Activated T-cell treated with anti-CD3 and anti-CD28 coated beads, Interleukin-2, amount 50 U/mL, for 24 hours (primary cell): ENCODE measurements around the gene RRM2.

ENCODE experiments used
- DNase-seq: peaks from one replicate; pipeline ENCODE4 v3.0.0-alpha.2; 2020
- H3K27ac Mint-ChIP-seq: 2 replicates; pipeline ENCODE4 v1.8.0; 2020; ENCODE audit warnings: mild to moderate bottlenecking, mixed read lengths
- H3K27me3 Mint-ChIP-seq: 2 replicates; pipeline ENCODE4 v1.8.0; 2020; ENCODE audit warnings: mixed read lengths
- H3K36me3 Mint-ChIP-seq: 2 replicates; pipeline ENCODE4 v1.8.0; 2020; ENCODE audit warnings: low read depth, mixed read lengths
- H3K4me1 Mint-ChIP-seq: 2 replicates; pipeline ENCODE4 v1.8.0; 2020; ENCODE audit warnings: low read depth, mixed read lengths
- H3K4me3 Mint-ChIP-seq: 2 replicates; pipeline ENCODE4 v1.8.0; 2020; ENCODE audit warnings: mild to moderate bottlenecking, moderate library complexity, mixed read lengths
- H3K9me3 Mint-ChIP-seq: 2 replicates; pipeline ENCODE4 v1.8.0; 2020; ENCODE audit warnings: mixed read lengths

The RRM2 gene

DNA sequence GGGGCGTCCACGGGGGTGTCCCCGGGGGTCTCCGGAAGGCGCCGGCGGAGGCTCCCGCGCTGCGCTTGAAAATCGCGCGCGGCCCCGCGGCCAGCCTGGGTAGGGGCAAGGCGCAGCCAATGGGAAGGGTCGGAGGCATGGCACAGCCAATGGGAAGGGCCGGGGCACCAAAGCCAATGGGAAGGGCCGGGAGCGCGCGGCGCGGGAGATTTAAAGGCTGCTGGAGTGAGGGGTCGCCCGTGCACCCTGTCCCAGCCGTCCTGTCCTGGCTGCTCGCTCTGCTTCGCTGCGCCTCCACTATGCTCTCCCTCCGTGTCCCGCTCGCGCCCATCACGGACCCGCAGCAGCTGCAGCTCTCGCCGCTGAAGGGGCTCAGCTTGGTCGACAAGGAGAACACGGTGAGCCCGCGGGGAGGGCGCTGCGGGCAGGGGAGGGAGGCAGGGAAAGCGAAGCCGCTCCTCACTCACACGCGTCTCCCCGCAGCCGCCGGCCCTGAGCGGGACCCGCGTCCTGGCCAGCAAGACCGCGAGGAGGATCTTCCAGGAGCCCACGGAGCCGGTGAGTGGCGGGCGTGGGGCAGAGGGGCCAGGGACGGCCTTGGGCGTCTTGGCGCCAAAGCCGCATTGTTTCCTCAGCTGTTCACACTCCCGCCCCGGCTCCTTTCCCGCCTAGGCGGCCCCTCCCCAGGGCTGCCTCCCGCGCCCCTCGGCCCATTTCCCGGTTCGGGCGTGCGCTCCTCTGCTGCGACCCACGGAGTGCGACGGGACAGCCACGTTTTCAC lies at the start of gene RRM2:
RRM2 (plus strand) TSS at position 240 of the 781 bp plus-strand sequence; CDS start at position 300, 60 bp downstream.
- H3K9me3 Mint-ChIP-seq = no peaks in the 10 kb centered on the region
- H3K4me1 Mint-ChIP-seq = peaks cover 48% of the 10 kb centered on the region
- peak within 1 kb of the TSS; percentile 93 for H3K4me3 Mint-ChIP-seq
- DNase-seq = peak; percentile 91
- no peaks in the 10 kb centered on the region for H3K27me3 Mint-ChIP-seq
- peak within 1 kb of the TSS; percentile 97 for H3K27ac Mint-ChIP-seq
- peaks cover 67% of the 10 kb centered on the region for H3K36me3 Mint-ChIP-seq

DNA sequence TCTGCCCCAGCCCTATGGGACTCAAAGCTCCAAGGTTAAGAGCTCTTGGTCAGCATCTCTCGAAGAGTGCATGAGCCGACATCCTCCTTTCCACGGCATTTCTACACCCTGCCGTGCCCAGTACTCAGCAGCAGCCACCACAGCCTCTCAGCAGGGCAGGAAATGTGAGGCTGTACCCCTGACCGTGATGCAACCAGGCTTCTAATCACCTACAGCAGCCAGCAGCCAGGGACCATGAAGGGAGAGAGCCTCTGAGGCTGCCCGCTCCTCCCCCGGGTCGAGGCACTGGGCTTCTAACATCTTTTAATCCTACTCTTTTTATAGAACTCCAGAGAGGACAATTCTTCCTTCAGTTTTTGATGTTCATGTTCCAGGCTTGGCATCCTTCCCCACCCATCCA lies 48.8 kb upstream of the RRM2 start:
- Mint-ChIP-seq H3K9me3 (no peaks in the 10 kb centered on the region), H3K36me3 (no peaks in the 10 kb centered on the region), H3K4me1 (peaks cover 3% of the 10 kb centered on the region), H3K27me3 (peaks cover 53% of the 10 kb centered on the region), H3K27ac (no peak overlapping the region), H3K4me3 (no peak overlapping the region)
- DNase-seq = no peak

DNA sequence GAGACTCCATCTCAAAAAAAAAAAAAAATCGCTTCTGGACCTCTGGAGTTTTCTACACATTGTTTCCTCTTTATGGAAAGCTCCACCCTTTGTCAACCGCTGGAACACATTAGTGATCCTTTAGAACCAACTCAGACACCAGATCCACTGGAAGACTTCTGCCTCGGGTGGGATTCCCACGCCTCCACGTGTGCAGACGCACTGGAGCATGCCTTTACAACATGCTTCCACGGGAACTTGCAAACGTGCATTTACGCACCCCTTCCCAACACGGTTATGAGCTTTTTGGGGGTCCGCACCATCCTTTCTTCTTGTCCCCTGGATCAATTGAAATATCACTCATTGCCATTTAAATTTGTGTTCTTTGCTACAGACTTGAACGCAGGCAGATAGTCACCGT lies 47.4 kb upstream of the RRM2 start:
- H3K4me1 Mint-ChIP-seq = peaks cover 6% of the 10 kb centered on the region
- DNase-seq = no peak
- H3K36me3 Mint-ChIP-seq = no peaks in the 10 kb centered on the region
- no peak overlapping the region for H3K4me3 Mint-ChIP-seq
- peaks cover 60% of the 10 kb centered on the region for H3K27me3 Mint-ChIP-seq
- no peak overlapping the region for H3K27ac Mint-ChIP-seq
- no peaks in the 10 kb centered on the region for H3K9me3 Mint-ChIP-seq

DNA sequence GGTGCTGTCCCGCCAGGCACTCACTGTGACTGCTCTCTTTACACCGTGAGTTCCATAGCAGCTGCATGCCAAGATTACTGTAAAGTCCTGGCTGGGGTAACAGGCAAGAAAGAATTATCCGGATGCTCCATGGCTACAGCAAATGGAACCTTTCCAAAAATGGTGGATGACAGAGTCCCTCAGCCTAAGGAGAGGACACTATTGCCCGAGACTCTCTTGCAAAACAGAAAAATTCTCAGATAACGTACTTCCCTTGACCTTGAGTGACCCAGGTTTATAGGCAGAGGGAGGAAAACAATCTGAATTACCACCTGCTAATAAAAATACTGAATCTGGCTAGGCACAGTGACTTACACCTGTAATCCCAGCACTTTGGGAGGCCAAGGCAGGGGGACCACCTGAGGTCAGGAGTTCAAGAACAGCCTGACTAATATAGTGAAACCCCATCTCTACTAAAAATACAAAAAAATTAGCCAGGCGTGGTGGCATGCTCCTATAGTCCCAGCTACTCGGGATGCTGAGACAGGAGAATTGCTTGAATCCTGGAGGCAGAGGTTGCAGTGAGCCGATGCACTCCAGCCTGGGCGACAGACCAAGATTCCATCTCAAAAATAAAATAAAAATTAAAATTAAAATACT lies 46.8 kb upstream of the RRM2 start:
- DNase-seq = no peak
- Mint-ChIP-seq H3K36me3 (no peaks in the 10 kb centered on the region), H3K9me3 (no peaks in the 10 kb centered on the region), H3K27me3 (peaks cover 62% of the 10 kb centered on the region), H3K4me1 (peaks cover 7% of the 10 kb centered on the region), H3K27ac (no peak overlapping the region), H3K4me3 (no peak overlapping the region)

DNA sequence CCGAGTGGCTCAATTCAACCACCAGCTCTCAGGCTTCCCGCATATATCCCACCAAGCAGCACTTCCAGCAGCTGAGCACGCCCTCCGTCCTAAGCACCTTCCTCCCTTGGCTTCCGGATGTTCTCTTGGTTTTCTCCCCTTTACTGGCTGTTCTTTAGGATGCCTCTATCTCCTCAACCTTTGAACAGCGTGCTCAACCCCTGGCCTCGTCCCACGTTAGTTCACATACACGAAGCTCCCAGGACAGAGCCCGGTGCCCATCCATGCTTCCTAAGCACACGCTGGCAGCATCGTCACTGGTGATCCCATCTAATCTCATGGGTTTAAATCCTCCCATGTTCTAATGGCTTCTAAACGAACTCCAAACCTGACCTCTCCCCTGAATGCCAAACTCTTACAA lies 46.0 kb upstream of the RRM2 start:
- Mint-ChIP-seq H3K4me1 (peaks cover 14% of the 10 kb centered on the region), H3K27ac (no peak overlapping the region), H3K27me3 (peaks cover 71% of the 10 kb centered on the region), H3K36me3 (no peaks in the 10 kb centered on the region), H3K4me3 (no peak overlapping the region), H3K9me3 (no peaks in the 10 kb centered on the region)
- DNase-seq = no peak

DNA sequence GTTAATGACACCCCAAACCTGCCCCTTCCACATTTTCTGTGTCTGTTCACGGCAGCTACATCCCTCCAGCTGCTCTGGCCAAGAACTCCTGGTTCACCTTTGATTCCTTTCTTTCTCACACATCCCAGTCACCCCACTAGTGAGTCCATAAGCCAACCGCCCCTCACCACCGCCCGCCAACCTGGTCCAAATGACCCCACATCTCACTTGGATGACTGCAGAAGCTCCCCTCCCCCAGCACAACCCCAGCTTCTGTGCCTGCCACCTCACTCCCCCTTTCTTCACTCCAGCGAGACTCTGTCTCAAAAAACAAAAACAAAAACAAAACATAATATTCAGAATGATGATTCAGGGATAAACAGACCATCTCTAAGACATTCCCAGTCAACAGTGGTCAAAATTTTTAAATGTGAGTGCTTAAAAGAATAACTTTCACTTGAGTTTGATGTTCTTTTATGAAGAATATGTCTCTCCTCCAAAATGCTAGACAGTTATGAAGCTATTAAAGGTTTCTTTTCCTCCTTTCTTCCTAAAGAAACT lies 45.5 kb upstream of the RRM2 start:
- DNase-seq = no peak
- H3K36me3 Mint-ChIP-seq = no peaks in the 10 kb centered on the region
- no peak overlapping the region for H3K27ac Mint-ChIP-seq
- peaks cover 14% of the 10 kb centered on the region for H3K4me1 Mint-ChIP-seq
- no peaks in the 10 kb centered on the region for H3K9me3 Mint-ChIP-seq
- H3K27me3 Mint-ChIP-seq = peaks cover 74% of the 10 kb centered on the region
- no peak overlapping the region for H3K4me3 Mint-ChIP-seq

DNA sequence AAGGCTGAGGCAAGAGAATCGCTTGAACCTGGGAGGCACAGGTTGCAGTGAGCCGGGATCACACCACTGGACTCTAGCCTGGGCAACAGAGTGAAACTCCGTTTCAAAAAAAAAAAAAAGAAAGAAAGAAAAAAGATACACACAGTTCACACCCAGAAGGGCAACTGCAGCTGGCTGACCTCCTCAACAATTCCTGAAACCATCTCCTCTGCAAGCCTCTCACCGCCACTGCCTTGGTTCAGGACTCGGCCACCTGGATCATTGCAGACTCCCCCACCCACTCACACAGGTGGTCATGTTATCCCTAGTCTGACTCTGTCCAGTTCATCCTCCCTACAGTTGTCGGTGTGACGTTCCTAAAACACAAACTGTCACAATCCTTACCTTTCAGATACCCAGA lies 44.5 kb upstream of the RRM2 start:
- no peak overlapping the region for H3K4me3 Mint-ChIP-seq
- H3K36me3 Mint-ChIP-seq = no peaks in the 10 kb centered on the region
- DNase-seq = no peak
- peaks cover 78% of the 10 kb centered on the region for H3K27me3 Mint-ChIP-seq
- H3K27ac Mint-ChIP-seq = no peak overlapping the region
- H3K9me3 Mint-ChIP-seq = no peaks in the 10 kb centered on the region
- peaks cover 10% of the 10 kb centered on the region for H3K4me1 Mint-ChIP-seq

DNA sequence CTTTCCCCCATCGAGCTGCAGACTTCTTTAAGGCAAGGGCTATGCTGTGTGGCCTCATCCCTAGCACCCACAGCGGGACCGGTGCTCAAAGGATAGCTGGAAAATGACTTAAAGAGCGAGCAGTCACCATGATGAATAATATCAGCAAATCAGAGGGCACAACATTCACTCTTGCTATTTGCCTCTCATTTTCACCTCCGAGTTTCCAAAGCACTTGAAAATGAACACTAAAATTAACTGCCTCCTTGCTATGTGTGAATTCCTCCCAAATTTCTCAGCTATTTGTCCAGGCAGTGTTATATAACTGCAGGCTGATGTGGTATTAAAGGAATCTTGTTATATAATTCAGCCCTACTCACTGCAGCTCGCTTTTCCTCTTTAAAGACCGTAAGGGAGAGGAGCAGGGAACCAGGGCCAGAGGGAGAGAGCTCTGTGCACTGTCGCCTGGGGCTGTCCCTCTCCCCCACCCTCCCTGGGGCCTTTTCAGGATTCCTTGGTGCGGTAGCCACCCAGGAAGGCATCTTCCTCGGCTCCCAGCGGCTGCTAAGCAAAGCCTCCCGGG lies 43.8 kb upstream of the RRM2 start:
- Mint-ChIP-seq H3K27me3 (peaks cover 80% of the 10 kb centered on the region), H3K36me3 (no peaks in the 10 kb centered on the region), H3K27ac (no peak overlapping the region), H3K4me1 (peaks cover 14% of the 10 kb centered on the region), H3K9me3 (no peaks in the 10 kb centered on the region), H3K4me3 (peak overlapping the region; percentile 68)
- no peak for DNase-seq

DNA sequence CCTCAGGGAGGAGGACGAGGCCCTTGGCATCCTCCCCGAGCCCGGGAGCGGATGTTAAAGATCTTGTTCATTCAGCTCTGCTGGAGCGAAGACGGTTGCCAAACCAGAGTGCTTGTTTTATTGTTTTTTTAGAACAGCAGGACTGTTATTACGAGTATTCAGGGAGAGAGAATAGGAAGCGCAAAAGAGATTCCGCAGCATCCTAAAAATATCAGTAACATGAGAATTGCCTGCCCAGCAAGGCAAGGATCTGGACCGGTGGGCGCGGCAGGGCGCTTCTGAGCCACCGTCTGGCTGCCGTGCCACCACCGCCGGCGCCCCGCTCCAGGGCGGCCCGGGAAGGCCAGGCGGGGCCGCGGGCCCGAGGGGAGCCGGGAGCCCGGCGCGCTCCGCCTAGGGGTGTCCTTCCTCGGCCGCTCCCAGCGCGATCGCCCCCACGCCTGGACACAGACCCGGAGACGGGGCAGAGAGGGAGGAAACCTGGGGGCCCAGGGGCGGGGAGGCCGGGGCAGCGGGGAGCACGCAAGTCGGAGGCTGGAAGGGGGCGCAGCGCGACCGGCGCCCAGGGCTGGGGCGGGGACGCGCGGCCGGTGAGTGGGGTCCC lies 43.2 kb upstream of the RRM2 start:
- no peak overlapping the region for H3K27ac Mint-ChIP-seq

DNA sequence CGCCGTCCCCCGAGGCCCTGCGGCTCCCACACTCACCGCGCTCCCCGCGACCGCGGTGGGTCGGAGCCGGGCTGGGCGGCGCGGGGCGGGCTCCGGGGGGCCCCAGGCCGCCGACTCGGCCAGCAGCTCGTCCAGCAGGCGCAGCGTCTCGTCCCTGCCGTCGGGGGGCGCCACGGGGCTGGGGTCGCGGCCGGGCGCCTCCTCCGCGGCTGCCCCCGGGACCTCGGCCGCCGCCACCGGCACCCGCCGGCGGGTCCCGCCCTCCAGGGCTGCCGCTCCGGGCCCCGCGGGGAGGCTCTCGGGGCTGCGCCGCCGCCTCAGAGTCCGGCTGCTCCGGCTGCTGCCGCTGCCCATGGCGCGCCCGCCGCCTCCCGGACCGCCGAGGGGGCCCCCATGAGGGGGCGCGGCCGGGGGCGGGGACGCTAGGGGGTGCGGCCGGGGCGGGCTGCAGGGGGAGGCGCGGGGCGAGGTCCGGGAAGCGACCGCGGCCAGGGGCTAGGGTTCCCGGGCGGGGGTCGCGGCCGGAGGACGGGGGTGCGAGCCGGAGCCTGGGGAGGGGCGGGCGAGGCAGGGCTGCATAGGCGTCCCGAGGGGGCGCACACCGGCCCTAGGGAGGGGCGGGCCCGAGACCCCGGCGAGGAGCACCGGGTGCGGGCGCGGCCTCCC lies 42.5 kb upstream of the RRM2 start, which contains the start of gene CYS1:
CYS1 (minus strand) TSS at position 542 of the 666 bp plus-strand sequence; CDS start at position 354, 188 bp downstream.
- peak within 1 kb of the TSS; percentile 68 for H3K4me3 Mint-ChIP-seq
- H3K36me3 Mint-ChIP-seq = no peaks in the 10 kb centered on the region
- H3K27me3 Mint-ChIP-seq = peaks cover 82% of the 10 kb centered on the region
- no peaks in the 10 kb centered on the region for H3K9me3 Mint-ChIP-seq
- no peak within 1 kb of the TSS for H3K27ac Mint-ChIP-seq
- H3K4me1 Mint-ChIP-seq = peaks cover 19% of the 10 kb centered on the region
- peak; percentile 43 for DNase-seq

More for the DNA sequence above, 43.2 kb upstream of the RRM2 start:
- peak; percentile 47 for DNase-seq
- Mint-ChIP-seq H3K27me3 (peaks cover 80% of the 10 kb centered on the region), H3K9me3 (no peaks in the 10 kb centered on the region), H3K36me3 (no peaks in the 10 kb centered on the region), H3K4me1 (peaks cover 18% of the 10 kb centered on the region), H3K4me3 (peak overlapping the region; percentile 68)

DNA sequence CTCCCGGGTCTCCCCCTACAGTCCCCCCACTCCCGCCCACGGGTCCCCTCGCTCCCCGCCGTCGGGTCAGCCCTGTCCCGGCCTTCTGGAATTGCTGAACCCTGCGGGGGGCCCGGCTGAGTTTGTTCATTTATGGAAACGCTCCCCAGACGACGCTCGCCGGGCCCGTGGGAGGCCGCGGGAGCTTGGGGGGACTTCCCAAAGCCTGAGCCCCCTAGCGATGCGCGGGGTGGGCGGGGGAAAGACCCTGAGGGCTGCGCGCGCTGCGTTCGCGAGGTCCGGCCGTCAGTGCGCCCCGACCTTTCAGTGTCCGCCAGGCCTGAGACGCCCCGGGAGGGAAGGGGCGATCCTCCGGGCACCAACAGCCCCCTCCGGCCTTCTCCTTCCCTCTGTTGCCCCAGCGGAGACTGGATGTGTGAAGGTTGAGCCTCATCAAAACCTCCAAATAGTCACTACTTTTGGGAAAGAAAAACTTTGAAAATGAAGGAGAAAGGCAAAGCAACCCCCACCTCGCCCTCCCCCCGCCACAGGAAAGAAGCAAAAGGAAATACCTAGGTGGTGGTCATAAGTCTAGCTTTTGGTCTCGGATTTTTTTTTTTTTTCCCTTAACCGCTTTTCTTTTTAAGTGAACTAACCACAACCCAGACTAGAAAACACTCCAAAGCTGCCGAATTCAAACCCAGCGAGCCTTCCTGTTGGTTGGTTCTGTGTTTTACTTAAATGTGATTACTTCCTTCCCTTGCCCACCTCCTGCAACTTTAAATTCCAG lies 41.8 kb upstream of the RRM2 start:
- no peaks in the 10 kb centered on the region for H3K36me3 Mint-ChIP-seq
- peaks cover 82% of the 10 kb centered on the region for H3K27me3 Mint-ChIP-seq
- H3K9me3 Mint-ChIP-seq = no peaks in the 10 kb centered on the region
- peaks cover 19% of the 10 kb centered on the region for H3K4me1 Mint-ChIP-seq
- H3K4me3 Mint-ChIP-seq = peak overlapping the region; percentile 61
- no peak overlapping the region for H3K27ac Mint-ChIP-seq
- peak; percentile 40 for DNase-seq

DNA sequence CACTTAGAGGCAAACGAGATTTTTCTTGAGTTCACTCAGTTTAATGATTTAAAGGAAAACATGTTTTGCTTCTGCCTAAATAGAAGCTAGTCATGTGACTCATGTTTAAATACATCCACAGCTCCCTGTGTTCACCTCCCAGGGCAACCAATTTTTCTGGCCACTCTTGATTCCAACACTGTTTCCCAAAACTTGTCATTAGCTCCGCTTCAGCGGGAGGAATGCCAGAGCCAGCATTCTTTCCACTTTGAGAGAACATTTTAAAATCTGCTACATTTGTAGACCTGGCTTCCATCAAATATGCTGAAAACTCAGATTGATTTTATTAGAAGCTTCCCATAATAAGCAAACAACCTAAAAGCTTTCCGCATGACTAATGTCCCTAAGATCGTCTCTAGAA lies 39.5 kb upstream of the RRM2 start:
- Mint-ChIP-seq H3K27me3 (peaks cover 77% of the 10 kb centered on the region), H3K27ac (no peak overlapping the region), H3K4me1 (peaks cover 19% of the 10 kb centered on the region), H3K9me3 (no peaks in the 10 kb centered on the region), H3K36me3 (no peaks in the 10 kb centered on the region), H3K4me3 (no peak overlapping the region)
- no peak for DNase-seq

DNA sequence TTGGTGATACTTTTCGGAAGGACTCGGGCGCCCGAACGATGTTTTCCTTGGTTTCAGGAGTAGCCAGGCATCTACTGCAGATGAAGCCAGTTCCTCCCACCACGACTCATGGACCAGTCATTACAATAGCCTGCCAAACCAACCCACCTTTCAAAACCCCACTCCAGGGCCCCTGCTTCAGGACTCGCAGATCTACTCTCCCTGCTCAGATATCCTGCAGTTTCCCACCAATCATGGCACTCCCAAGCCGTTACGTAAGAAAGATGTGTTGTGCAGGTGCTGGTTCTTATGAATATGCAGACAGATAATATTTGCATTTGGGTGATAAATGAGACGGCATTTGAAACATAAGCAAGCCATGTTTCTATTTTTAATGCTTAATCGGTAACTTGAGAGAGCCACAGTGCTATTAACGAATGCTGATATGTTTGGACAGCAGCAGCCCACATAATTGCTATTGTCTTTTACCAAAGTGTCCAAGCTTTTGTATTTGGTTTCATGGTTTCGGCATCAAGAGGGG lies 38.8 kb upstream of the RRM2 start:
- Mint-ChIP-seq H3K36me3 (no peaks in the 10 kb centered on the region), H3K27me3 (peaks cover 70% of the 10 kb centered on the region), H3K27ac (no peak overlapping the region), H3K4me1 (peaks cover 19% of the 10 kb centered on the region), H3K9me3 (no peaks in the 10 kb centered on the region), H3K4me3 (no peak overlapping the region)
- DNase-seq = no peak
